ENCODE measurements around the gene PON1. TPM values are rescaled to one million over a fixed set of nuclear protein-coding genes. Genes with fewer than 3 reads are reported as not detected.

PON1 gene
- polyA plus RNA-seq, 3 donors from 2014 or later: 0.75 TPM; not detected in 2

GRCh38 chr7:95327356-95327755, 3.0 kb upstream of the PON1 start:
- peaks cover 2 to 5% (median 2%) of the 10 kb centered on the region in 3 donors for H3K27me3 Mint-ChIP-seq (ENCODE audit: low read depth in 3 of 3)
- no peak overlapping the region for H3K4me3 Mint-ChIP-seq
- H3K4me1 Mint-ChIP-seq: peaks cover 11 to 17% of the 10 kb centered on the region in 2 donors
- H3K9me3 Mint-ChIP-seq: no peaks in the 10 kb centered on the region
- DNase-seq: no peak
- no peak overlapping the region for H3K27ac Mint-ChIP-seq
- H3K36me3 Mint-ChIP-seq: no peaks in the 10 kb centered on the region

DNA sequence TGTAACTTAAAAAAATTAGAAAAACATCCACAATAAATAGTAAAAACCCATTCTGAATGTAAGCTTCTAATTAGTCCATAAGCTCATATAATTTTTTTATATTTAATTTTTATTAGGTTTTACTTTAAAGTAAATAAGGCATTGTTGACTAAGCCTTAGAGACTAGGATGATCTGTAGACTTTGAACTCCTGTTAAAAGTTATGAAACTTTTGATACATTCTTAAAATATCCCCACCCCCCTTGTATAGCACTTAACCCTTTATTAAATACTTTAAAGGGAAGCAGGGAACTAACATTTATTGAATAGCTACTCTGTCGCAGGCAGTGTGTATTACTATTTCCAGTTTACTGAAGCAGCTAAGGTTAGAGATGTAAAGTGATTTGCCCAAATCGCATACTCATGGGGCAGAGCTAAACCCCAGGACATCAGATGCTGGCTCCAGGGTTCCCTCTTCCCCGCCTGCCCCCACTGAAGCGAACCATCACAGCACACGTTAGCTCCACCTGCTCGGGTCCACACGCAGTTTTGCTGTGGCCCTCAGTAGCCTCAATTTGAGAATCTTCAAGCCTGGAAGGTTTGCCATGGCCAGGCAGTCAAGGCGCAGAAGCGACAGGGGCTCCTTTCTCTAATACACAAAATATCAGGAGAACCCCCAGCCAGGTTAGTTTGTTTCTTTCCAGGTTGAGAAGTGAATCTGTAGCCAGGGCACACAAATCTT, 762 bp downstream of the PON1 start:
- no peak overlapping the region for H3K27ac Mint-ChIP-seq
- H3K27me3 Mint-ChIP-seq (ENCODE audit: low read depth in 3 of 3): peaks cover 4 to 8% (median 8%) of the 10 kb centered on the region in 3 donors
- H3K4me3 Mint-ChIP-seq: no peak overlapping the region
- H3K4me1 Mint-ChIP-seq: no peaks in the 10 kb centered on the region
- no peaks in the 10 kb centered on the region for H3K36me3 Mint-ChIP-seq
- DNase-seq: no peak
- H3K9me3 Mint-ChIP-seq: no peaks in the 10 kb centered on the region

GRCh38 chr7:95322854-95323253, 1.5 kb downstream of the PON1 start:
- Mint-ChIP-seq H3K36me3 (no peaks in the 10 kb centered on the region), H3K27ac (no peak overlapping the region), H3K4me1 (no peaks in the 10 kb centered on the region), H3K9me3 (no peaks in the 10 kb centered on the region), H3K4me3 (no peak overlapping the region), H3K27me3 (ENCODE audit: low read depth in 3 of 3) (peaks cover 3 to 10% (median 8%) of the 10 kb centered on the region in 3 donors)
- no peak for DNase-seq

DNA sequence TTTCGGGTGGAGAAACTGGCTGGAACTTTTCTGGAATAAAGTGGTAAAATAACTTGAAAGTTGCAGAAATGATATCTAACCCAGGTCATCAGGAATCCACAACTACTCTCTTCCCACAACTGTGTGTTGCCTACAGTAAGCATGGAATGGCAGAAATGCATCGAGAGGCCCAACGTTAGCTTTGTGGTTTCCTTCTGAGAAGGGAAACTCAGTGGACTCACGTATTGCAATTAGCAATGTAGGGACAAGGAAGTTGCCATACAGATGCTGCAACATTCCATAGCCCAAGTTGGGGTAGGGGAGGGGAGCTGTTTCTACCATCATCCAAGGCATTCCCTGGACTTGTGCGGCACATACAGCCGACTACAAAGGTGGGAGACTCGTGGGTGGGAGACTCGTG, 1.9 kb downstream of the PON1 start:
- Mint-ChIP-seq H3K36me3 (no peaks in the 10 kb centered on the region), H3K27ac (no peak overlapping the region), H3K27me3 (ENCODE audit: low read depth in 3 of 3) (peaks cover 2 to 10% (median 8%) of the 10 kb centered on the region in 3 donors)

DNA sequence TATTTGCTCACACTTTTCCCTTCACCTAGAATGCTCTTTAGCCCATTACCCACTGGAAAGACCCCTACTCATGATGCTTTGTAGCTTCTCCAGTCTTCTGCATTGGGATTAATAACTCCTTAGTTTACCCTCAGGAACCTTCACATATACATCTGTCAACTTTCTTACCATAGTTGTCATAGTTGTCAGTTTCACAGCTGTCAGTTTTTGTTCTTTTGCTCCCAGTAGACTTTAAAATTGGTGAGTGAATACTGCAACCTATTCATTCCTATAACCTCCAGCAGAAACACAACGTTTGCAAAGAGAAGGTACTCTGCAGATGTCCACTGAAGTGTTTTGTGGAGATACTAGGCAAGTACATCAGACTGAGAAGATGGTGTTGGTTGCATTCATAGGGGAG, 2.6 kb downstream of the PON1 start:
- no peak for DNase-seq
- Mint-ChIP-seq H3K9me3 (no peaks in the 10 kb centered on the region), H3K27me3 (ENCODE audit: low read depth in 3 of 3) (peaks cover 2 to 10% (median 8%) of the 10 kb centered on the region in 3 donors), H3K27ac (no peak overlapping the region), H3K4me3 (no peak overlapping the region), H3K4me1 (no peaks in the 10 kb centered on the region), H3K36me3 (no peaks in the 10 kb centered on the region)

More for the DNA sequence above, 1.9 kb downstream of the PON1 start:
- Mint-ChIP-seq H3K9me3 (no peaks in the 10 kb centered on the region), H3K4me3 (no peak overlapping the region), H3K4me1 (no peaks in the 10 kb centered on the region)
- DNase-seq: no peak

DNA sequence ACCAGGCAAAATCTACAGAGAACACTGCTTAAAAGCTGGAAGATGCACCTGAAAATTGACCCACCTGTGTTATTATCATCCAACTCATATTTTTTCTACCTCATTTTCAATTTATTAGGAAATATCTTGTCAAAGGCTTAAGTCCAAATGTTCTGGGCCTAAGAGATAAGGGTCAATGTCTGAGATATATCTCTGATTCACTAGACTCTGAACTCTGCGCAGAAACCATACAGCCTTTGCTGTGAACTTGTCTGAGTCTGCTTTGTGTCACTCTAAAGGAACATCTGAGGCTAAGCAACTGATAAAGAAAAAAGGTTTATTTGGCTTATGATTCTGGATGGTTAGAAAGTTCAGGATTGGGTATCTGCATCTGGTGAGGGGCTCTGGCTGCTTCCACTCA, 3.7 kb downstream of the PON1 start:
- Mint-ChIP-seq H3K4me1 (no peaks in the 10 kb centered on the region), H3K9me3 (no peaks in the 10 kb centered on the region), H3K36me3 (no peaks in the 10 kb centered on the region), H3K27me3 (ENCODE audit: low read depth in 3 of 3) (peaks cover 2 to 8% (median 7%) of the 10 kb centered on the region in 3 donors), H3K27ac (no peak overlapping the region), H3K4me3 (no peak overlapping the region)
- no peak for DNase-seq

- H3K4me1 Mint-ChIP-seq: no peaks in the 10 kb centered on the region
- no peak overlapping the region for H3K4me3 Mint-ChIP-seq
- H3K27me3 Mint-ChIP-seq (ENCODE audit: low read depth in 3 of 3): peaks cover 2 to 7% (median 2%) of the 10 kb centered on the region in 3 donors
- H3K27ac Mint-ChIP-seq: no peak overlapping the region
- H3K9me3 Mint-ChIP-seq: no peaks in the 10 kb centered on the region
- no peak for DNase-seq
- H3K36me3 Mint-ChIP-seq: no peaks in the 10 kb centered on the region
Measured at GRCh38 chr7:95319570-95319969, 4.8 kb downstream of the PON1 start.

GRCh38 chr7:95318501-95319100, 5.7 kb downstream of the PON1 start:
- Mint-ChIP-seq H3K9me3 (no peaks in the 10 kb centered on the region), H3K4me3 (no peak overlapping the region), H3K36me3 (no peaks in the 10 kb centered on the region), H3K27ac (no peak overlapping the region), H3K4me1 (no peaks in the 10 kb centered on the region), H3K27me3 (ENCODE audit: low read depth in 3 of 3) (peaks cover 2 to 7% (median 2%) of the 10 kb centered on the region in 3 donors)
- DNase-seq: no peak

DNA sequence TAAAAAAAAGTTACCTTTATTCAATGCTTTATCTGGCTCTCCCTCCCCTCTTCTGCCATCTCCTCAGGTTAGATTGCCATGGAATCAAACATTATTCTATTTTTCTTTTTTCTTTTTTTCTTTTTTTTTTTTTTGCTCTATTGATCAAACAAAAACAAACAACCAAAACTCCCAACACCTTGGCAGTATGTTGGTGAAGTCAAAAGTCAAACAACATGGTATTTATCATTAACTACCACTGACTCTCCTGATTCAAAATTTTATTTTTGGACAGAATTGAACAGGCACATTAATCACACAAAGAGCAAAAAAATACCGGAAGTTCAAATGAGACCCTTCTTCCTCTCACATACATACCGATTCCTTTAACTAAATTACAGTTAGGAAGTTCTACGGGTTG, 6.4 kb downstream of the PON1 start:
- Mint-ChIP-seq H3K27me3 (ENCODE audit: low read depth in 3 of 3) (peaks cover 2 to 7% (median 3%) of the 10 kb centered on the region in 3 donors), H3K36me3 (no peaks in the 10 kb centered on the region), H3K9me3 (no peaks in the 10 kb centered on the region), H3K4me1 (no peaks in the 10 kb centered on the region), H3K27ac (no peak overlapping the region), H3K4me3 (no peak overlapping the region)
- DNase-seq: no peak

DNA sequence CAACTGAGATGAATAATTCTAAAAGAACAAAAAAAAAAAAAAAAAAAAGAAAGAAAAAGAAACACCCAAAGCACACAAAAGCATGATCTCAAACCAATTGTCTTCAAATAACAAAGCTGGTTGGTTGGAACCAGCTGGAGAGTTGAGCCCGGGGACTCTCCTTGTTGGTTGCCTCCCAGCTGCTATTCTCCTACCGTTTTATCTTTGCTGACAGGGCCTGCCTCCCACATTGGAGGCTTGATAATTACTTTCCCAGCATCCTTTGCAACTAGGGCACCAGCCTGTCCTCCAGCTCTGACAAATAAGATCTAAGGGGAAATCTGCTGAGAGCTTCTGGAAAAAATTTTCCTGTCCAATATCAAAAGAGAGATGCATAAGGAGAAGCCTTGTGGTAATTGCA, 6.8 kb downstream of the PON1 start:
- Mint-ChIP-seq H3K4me3 (no peak overlapping the region), H3K27ac (no peak overlapping the region), H3K27me3 (ENCODE audit: low read depth in 3 of 3) (peaks cover 2 to 7% (median 6%) of the 10 kb centered on the region in 3 donors), H3K9me3 (no peaks in the 10 kb centered on the region), H3K4me1 (no peaks in the 10 kb centered on the region), H3K36me3 (no peaks in the 10 kb centered on the region)
- no peak for DNase-seq

- DNase-seq: no peak
- Mint-ChIP-seq H3K4me1 (no peaks in the 10 kb centered on the region), H3K36me3 (no peaks in the 10 kb centered on the region), H3K4me3 (no peak overlapping the region), H3K27me3 (ENCODE audit: low read depth in 3 of 3) (peaks cover 1 to 7% (median 6%) of the 10 kb centered on the region in 3 donors), H3K9me3 (peaks cover 0 to 1% (median 0%) of the 10 kb centered on the region in 6 donors), H3K27ac (no peak overlapping the region)
Measured at GRCh38 chr7:95316588-95316987, 7.7 kb downstream of the PON1 start.

- H3K4me1 Mint-ChIP-seq: no peaks in the 10 kb centered on the region
- peaks cover 0 to 2% (median 0%) of the 10 kb centered on the region in 6 donors for H3K9me3 Mint-ChIP-seq
Measured at GRCh38 chr7:95312561-95312960, 11.8 kb downstream of the PON1 start.

DNA sequence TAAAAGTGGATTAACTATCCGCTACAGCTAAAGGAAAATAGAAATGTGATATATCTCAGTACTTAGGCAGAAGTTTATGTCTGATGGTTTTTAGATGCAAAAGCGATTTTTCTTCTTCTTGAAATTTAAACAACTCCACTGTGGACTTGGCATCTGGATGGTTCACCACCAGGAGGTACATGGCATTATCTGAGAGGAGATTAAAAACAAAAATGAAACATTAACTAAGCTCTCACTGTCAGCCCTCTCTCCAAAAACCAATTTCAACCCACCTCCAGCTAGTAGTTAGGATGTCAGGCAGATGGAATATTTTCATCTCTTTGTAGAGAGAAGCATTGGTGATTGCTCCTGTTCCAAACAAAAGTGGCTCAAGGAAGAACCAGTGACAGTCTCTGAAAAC, 12.9 kb downstream of the PON1 start:
- H3K9me3 Mint-ChIP-seq: peaks cover 0 to 2% (median 0%) of the 10 kb centered on the region in 6 donors
- no peaks in the 10 kb centered on the region for H3K36me3 Mint-ChIP-seq
- H3K4me1 Mint-ChIP-seq: no peaks in the 10 kb centered on the region
- no peak overlapping the region for H3K27ac Mint-ChIP-seq
- H3K27me3 Mint-ChIP-seq (ENCODE audit: low read depth in 3 of 3): peaks cover 0 to 6% (median 2%) of the 10 kb centered on the region in 3 donors
- DNase-seq: no peak
- no peak overlapping the region for H3K4me3 Mint-ChIP-seq

More at GRCh38 chr7:95312561-95312960, 11.8 kb downstream of the PON1 start:
- no peak for DNase-seq
- Mint-ChIP-seq H3K4me3 (no peak overlapping the region), H3K36me3 (no peaks in the 10 kb centered on the region), H3K27ac (no peak overlapping the region), H3K27me3 (ENCODE audit: low read depth in 3 of 3) (peaks cover 0 to 6% (median 2%) of the 10 kb centered on the region in 3 donors)

GRCh38 chr7:95309951-95310350, 14.4 kb downstream of the PON1 start:
- no peak overlapping the region for H3K4me3 Mint-ChIP-seq
- DNase-seq: no peak
- peaks cover 0 to 6% (median 2%) of the 10 kb centered on the region in 3 donors for H3K27me3 Mint-ChIP-seq (ENCODE audit: low read depth in 3 of 3)
- H3K4me1 Mint-ChIP-seq: no peaks in the 10 kb centered on the region
- no peaks in the 10 kb centered on the region for H3K36me3 Mint-ChIP-seq
- peaks cover 0 to 2% (median 0%) of the 10 kb centered on the region in 6 donors for H3K9me3 Mint-ChIP-seq
- no peak overlapping the region for H3K27ac Mint-ChIP-seq

Data from immature natural killer cell (primary cell).